ENCODE data around the gene HCN3.
"Not testable (repeated sequence)": the region's sequence is repeated elsewhere in the genome, so short reads cannot be mapped to it uniquely, and the experiment has no call there.

DNA sequence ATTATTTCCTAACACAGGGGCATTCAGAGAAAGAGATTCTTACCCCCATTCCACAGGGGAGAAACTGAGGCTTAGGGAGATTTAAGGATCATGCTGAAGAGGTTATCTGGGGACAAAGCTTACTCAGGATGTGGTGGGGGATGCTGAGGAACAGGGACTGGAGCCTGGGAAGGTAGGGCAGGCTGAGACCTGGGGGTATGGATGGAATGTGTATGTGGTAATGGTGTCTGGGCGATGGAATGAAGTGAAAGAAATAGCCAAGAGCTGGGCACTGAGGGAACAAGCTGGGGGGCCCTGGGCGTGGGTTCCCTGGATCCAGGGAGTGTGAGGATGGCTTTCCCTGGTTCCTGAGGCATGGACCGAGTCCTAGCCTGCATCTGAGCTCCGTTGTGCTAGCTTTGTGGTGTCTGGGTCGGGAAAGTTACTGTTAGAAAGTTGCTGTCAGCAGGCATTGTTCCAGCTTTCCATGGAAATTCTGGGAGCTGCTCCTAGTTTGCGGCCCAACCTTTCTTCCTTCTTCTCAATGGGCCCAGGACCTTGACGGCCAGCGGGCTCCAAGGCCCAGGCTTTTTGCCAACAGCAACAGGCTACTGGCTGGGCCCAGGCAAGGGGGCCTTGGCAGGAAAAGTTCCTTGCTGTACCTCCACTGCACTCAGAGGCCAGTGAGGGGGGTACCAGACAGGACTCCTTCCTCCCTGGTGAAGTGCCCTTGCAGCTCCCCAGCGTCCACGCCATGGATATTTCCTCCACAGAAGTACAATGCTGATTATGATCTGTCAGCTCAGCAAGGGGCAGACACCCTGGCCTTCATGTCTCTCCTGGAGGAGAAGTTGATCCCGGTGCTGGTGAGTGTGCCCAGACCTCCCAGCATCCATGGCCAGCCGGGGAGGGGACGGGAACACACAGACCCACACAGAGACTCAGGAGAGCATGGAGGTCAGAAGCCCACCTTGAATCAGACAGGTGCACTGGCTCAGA lies 45.0 kb upstream of the HCN3 start:
- not testable (repeated sequence) for TF ChIP-seq SMAD1 (CRISPR knock-in tag; IDR thresholded peaks at IDR 0.05; ENCODE audit: borderline replicate concordance, low read depth); KDM5A (IDR thresholded peaks at IDR 0.05; ENCODE audit: borderline replicate concordance, low read length)
- TF ChIP-seq, protein P1, sequence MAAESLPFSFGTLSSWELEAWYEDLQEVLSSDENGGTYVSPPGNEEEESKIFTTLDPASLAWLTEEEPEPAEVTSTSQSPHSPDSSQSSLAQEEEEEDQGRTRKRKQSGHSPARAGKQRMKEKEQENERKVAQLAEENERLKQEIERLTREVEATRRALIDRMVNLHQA (CRISPR knock-in tag; IDR thresholded peaks at IDR 0.05), result not testable (repeated sequence)
